DND-41 (cell line): ENCODE results near the gene PLCD3.

Experiments
- ATAC-seq: fragments of 200-7000 bp; cut with Tn5 transposase; 3 replicates; pipeline ENCODE4 v1.9.1; 2021; ENCODE audit warnings: low read depth; ENCODE audit not compliant: insufficient read depth
- DNase-seq: peaks from one replicate; pipeline ENCODE4 v3.0.0-alpha.2; 2020
- H2AFZ ChIP-seq: 2 replicates; pipeline ENCODE4 v1.6.0; 2012; ENCODE audit warnings: low read depth, low read length
- H3K27ac ChIP-seq: 2 replicates; pipeline ENCODE4 v1.5.1; 2012; ENCODE audit warnings: low read length, inconsistent platforms
- H3K27me3 ChIP-seq: fragments of 200-600 bp; sonication (generic); 2 replicates; pipeline ENCODE4 v1.6.0; 2012; ENCODE audit warnings: low read length, mild to moderate bottlenecking, inconsistent platforms; ENCODE audit not compliant: insufficient read depth, poor library complexity
- H3K36me3 ChIP-seq: 2 replicates; pipeline ENCODE4 v1.5.1; 2012; ENCODE audit warnings: low read length, inconsistent platforms; ENCODE audit not compliant: insufficient read depth
- H3K4me1 ChIP-seq: 2 replicates; pipeline ENCODE4 v1.5.1; 2012; ENCODE audit warnings: mild to moderate bottlenecking, low read length; ENCODE audit not compliant: insufficient read depth
- H3K4me2 ChIP-seq: 2 replicates; pipeline ENCODE4 v1.6.0; 2012; ENCODE audit warnings: mild to moderate bottlenecking, moderate library complexity, low read length, inconsistent platforms; ENCODE audit not compliant: insufficient read depth
- H3K4me3 ChIP-seq, 2 experiments: fragments of 200-600 bp in 1 of 2; shearing (Covaris generic) in 1 of 2; 2 replicates each; pipeline ENCODE4 v1.5.1; 2012 to 2016; ENCODE audit warnings: inconsistent platforms in 2 of 2, low read length in 2 of 2, mild to moderate bottlenecking in 2 of 2, low read depth in 1 of 2, moderate library complexity in 1 of 2
- H3K79me2 ChIP-seq: 2 replicates; pipeline ENCODE4 v1.6.0; 2012; ENCODE audit warnings: low read length, inconsistent platforms; ENCODE audit not compliant: insufficient read depth
- H3K9ac ChIP-seq: 2 replicates; pipeline ENCODE4 v1.6.0; 2012; ENCODE audit warnings: low read depth, mild to moderate bottlenecking, inconsistent platforms, low read length, moderate library complexity
- H3K9me3 ChIP-seq: 2 replicates; pipeline ENCODE4 v1.5.1; 2012; ENCODE audit warnings: low read length, moderate library complexity, mild to moderate bottlenecking, inconsistent platforms; ENCODE audit not compliant: insufficient read depth, severe bottlenecking
- H4K20me1 ChIP-seq: 2 replicates; pipeline ENCODE4 v1.6.0; 2012; ENCODE audit warnings: low read length; ENCODE audit not compliant: insufficient read depth
- EZH2 ChIP-seq: IDR thresholded peaks from 3 replicates; pipeline ENCODE4 v1.6.1; 2012; ENCODE audit warnings: borderline replicate concordance, low read depth, mild to moderate bottlenecking, moderate library complexity, low read length, inconsistent platforms; ENCODE audit not compliant: severe bottlenecking
- TF ChIP-seq, protein P1 (sequence below): IDR thresholded peaks from 2 replicates; pipeline ENCODE4 v1.5.1; 2012; ENCODE audit warnings: borderline replicate concordance, low read length, moderate library complexity, mild to moderate bottlenecking; ENCODE audit not compliant: poor library complexity, severe bottlenecking; ENCODE audit errors: extremely low read depth

Gene PLCD3

GRCh38 chr17:45155029-45155428 is 22.7 kb upstream of the PLCD3 start:
- 0 out of 2 replicates have a peak, but pooled peaks cover 5% of the 10 kb centered on the region for H3K36me3 ChIP-seq
- no peak overlapping the region for H2AFZ ChIP-seq
- H3K9ac ChIP-seq, result no peak overlapping the region
- peaks cover 64% of the 10 kb centered on the region for H3K79me2 ChIP-seq
- DNase-seq, result no peak
- no peak for ATAC-seq
- peaks cover 14% of the 10 kb centered on the region; the same call in 1 of the 2 replicates for H4K20me1 ChIP-seq
- peaks cover 27% of the 10 kb centered on the region for H3K4me1 ChIP-seq
- no peak overlapping the region for H3K27ac ChIP-seq
- H3K9me3 ChIP-seq, result no peaks in the 10 kb centered on the region
- H3K4me2 ChIP-seq, result no peak overlapping the region
- no peak overlapping the region for H3K4me3 ChIP-seq
- TF ChIP-seq EZH2, result no peak
- TF ChIP-seq, protein P1, sequence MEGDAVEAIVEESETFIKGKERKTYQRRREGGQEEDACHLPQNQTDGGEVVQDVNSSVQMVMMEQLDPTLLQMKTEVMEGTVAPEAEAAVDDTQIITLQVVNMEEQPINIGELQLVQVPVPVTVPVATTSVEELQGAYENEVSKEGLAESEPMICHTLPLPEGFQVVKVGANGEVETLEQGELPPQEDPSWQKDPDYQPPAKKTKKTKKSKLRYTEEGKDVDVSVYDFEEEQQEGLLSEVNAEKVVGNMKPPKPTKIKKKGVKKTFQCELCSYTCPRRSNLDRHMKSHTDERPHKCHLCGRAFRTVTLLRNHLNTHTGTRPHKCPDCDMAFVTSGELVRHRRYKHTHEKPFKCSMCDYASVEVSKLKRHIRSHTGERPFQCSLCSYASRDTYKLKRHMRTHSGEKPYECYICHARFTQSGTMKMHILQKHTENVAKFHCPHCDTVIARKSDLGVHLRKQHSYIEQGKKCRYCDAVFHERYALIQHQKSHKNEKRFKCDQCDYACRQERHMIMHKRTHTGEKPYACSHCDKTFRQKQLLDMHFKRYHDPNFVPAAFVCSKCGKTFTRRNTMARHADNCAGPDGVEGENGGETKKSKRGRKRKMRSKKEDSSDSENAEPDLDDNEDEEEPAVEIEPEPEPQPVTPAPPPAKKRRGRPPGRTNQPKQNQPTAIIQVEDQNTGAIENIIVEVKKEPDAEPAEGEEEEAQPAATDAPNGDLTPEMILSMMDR, result no peak
- H3K27me3 ChIP-seq, result no peaks in the 10 kb centered on the region

DNA sequence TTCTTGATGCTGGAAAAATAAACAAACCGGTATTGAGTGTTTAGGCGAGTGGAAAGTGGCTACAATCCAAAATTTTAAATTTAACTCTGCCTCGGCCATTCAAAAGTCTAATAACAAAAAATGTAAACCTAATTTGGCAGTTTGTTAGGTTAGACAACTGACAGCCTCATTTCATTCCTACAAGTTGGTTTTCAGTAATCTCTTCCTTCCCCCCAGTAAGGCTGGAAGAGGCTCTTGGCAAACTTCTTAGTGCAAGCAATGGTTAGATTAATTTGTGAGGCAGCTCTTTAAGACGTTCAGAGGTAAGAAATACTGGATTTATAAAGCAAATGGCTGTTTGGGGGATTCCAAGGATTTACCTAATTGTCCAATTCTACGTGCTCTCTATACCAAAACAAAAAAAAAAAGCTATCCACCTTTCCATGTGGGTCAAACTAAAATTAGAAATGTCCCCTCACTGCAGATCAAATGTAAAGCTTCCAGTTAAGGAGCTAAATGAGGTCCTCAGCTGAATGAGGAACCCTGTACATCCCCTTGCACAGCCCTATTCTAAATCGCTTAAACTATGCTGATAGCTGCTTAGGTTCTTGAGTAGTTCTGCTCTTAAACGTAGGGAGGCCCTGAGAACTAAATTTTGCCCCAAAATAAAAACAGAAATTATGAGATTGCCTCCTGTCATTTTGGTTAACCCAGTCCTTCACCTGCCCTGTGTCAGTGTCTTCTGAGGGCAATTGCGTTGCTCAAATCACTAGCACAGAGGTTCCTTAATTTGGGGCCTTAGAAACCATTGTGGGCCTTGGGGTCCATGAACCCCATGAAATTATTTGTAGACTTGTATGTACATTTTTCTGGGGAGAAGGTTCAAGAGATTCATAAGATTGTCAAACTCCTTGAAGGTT is 18.8 kb upstream of the PLCD3 start:
- no peak for ATAC-seq
- no peak for DNase-seq
- no peak overlapping the region for H2AFZ ChIP-seq
- peak overlapping the region; percentile 91 for H3K4me2 ChIP-seq
- peaks cover 35% of the 10 kb centered on the region for H3K4me1 ChIP-seq
- H3K27me3 ChIP-seq, result no peaks in the 10 kb centered on the region
- H3K79me2 ChIP-seq, result peaks cover 61% of the 10 kb centered on the region
- TF ChIP-seq EZH2, result no peak
- TF ChIP-seq, protein P1, result no peak
- H3K4me3 ChIP-seq, result peak overlapping the region; percentile 72 to 86; a peak in 3 of 4 replicates
- peak overlapping the region; percentile 73 for H3K9ac ChIP-seq
- H3K36me3 ChIP-seq, result no peaks in the 10 kb centered on the region; the same call in 1 of the 2 replicates
- peak overlapping the region; percentile 29; the same call in 1 of the 2 replicates for H3K27ac ChIP-seq
- no peaks in the 10 kb centered on the region for H3K9me3 ChIP-seq
- H4K20me1 ChIP-seq, result peaks cover 22% of the 10 kb centered on the region; the same call in 1 of the 2 replicates

DNA sequence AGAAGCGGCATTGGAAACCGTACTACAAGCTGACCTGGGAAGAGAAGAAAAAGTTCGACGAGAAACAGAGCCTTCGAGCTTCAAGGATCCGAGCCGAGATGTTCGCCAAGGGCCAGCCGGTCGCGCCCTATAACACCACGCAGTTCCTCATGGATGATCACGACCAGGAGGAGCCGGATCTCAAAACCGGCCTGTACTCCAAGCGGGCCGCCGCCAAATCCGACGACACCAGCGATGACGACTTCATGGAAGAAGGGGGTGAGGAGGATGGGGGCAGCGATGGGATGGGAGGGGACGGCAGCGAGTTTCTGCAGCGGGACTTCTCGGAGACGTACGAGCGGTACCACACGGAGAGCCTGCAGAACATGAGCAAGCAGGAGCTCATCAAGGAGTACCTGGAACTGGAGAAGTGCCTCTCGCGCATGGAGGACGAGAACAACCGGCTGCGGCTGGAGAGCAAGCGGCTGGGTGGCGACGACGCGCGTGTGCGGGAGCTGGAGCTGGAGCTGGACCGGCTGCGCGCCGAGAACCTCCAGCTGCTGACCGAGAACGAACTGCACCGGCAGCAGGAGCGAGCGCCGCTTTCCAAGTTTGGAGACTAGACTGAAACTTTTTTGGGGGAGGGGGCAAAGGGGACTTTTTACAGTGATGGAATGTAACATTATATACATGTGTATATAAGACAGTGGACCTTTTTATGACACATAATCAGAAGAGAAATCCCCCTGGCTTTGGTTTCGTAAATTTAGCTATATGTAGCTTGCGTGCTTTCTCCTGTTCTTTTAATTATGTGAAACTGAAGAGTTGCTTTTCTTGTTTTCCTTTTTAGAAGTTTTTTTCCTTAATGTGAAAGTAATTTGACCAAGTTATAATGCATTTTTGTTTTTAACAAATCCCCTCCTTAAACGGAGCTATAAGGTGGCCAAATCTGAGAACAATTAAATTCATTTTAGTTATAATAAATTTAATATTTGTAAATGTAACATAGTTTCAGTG is 17.7 kb upstream of the PLCD3 start:
- peak overlapping the region; percentile 88 for H3K27ac ChIP-seq

More for the DNA sequence above, 17.7 kb upstream of the PLCD3 start:
- ATAC-seq (no peak), DNase-seq (peak; percentile 53)
- Histone ChIP-seq H3K79me2 (peaks cover 52% of the 10 kb centered on the region), H3K9me3 (no peaks in the 10 kb centered on the region), H3K4me2 (peak overlapping the region; percentile 91), H3K36me3 (no peaks in the 10 kb centered on the region; the same call in 1 of the 2 replicates), H3K27me3 (no peaks in the 10 kb centered on the region), H3K4me3 (peak overlapping the region; percentile 72 to 86; a peak in 3 of 4 replicates), H3K4me1 (peaks cover 38% of the 10 kb centered on the region), H4K20me1 (peaks cover 22% of the 10 kb centered on the region; the same call in 1 of the 2 replicates), H3K9ac (peak overlapping the region; percentile 73), H2AFZ (peak overlapping the region; percentile 66)
- TF ChIP-seq, protein P1, result no peak
- TF ChIP-seq EZH2, result no peak
